ENCODE data around the gene ARL8B.

DNA sequence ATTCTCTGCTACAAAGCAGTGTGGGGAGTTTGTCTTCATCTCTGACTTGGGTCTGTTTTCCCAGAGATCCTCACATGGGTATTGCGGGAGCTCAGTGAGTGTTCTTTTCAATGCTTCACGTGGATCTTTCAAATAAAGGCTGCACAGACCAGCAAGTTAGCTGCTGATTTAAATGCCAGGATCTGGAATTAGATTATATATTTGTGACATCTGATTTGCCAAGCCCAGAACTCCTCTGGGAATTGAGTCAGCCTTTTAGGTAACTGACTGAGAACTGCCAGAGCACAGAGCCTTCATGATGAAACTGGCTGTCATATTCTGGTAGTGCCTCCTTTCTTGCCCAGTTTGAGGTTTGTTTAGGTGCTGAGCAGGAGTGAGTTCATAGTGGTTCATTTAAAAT lies 80.1 kb downstream of the ARL8B start:
- TF ChIP-seq POLR2A (IDR thresholded peaks at IDR 0.05; ENCODE audit: low read depth, low read length) (no peak), TAF1 (IDR thresholded peaks at IDR 0.05; ENCODE audit: borderline replicate concordance, low read depth, low read length) (no peak)
